GM18502 (cell line): ENCODE data around the gene IL15RA.

Experiments
- ATAC-seq: cut with Tn5 transposase; IDR thresholded peaks from one replicate; pipeline ENCODE4 v1.9.1; 2021; ENCODE audit warnings: mild to moderate bottlenecking; ENCODE audit not compliant: unreplicated experiment, poor library complexity

IL15RA gene, protein sequence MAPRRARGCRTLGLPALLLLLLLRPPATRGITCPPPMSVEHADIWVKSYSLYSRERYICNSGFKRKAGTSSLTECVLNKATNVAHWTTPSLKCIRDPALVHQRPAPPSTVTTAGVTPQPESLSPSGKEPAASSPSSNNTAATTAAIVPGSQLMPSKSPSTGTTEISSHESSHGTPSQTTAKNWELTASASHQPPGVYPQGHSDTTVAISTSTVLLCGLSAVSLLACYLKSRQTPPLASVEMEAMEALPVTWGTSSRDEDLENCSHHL

DNA sequence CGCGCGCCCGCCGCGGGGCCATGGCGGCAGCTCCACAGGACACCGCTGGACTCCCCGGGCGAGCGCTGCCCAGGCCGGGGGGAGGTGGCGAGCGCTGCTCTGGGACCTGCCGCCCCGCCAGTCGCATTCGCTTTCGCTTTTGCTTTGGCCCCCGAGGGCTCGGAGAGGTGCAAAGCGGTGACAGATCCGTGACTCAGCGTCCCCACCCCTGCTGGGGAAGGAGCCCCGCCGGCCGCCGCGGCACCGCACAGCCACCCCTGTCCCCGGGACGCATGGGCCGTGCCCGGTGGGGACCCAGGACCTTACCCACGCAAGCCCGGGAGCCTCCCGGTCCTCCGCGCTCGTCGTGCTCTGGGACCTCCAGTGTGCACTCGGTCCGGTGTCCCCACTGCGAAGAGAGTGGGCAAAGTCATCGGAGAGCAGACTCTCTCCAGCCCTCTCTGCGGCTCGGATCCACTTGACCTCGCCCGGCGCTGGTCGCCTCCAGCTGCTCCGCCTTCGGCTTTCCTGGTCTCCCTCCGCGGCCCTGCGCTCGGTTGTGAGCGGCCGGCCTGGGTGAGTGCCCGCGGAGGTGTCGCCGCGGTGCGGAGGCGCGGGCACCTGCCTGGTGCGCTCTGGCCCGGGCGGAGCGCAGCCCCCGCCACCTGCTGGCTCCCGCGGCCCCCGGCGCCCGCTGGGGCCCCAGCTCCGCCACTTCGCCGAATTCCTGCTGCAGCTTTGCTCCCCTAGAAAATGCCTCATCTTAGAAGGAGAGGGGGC lies at the start of gene IL15RA:
Gene IL15RA (minus strand): TSS at position 73 of the 759 bp plus-strand sequence. CDS start 51 bp downstream, at position 22.
- peak; percentile 66 for ATAC-seq

DNA sequence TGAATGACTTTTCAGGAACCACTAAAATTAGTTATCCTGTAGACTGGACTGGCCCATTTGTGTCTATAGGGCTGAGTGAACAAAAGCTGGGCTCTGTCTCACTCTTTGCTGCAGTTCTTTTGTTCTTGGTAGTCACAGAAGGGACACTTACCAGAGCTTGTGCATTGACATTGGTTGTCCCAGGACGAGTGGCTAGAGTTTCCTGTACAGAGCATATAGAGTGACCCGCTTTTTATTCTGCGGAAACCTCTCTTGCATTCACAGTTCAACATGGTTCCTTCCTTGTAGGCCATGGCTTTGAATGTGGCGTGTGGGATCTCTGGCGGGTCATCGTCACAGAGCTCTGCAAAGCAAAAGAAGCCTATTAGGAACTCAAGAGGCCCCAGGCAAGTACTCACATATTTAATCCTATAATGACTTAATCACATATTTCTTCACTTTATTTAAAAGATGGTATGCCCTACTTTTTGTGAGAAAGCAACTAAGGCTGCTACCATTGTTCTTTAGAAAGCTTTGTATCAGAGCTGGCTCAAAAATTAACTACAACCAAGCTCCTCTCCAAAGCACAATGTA lies 48.4 kb upstream of the IL15RA start:
- ATAC-seq, result no peak

DNA sequence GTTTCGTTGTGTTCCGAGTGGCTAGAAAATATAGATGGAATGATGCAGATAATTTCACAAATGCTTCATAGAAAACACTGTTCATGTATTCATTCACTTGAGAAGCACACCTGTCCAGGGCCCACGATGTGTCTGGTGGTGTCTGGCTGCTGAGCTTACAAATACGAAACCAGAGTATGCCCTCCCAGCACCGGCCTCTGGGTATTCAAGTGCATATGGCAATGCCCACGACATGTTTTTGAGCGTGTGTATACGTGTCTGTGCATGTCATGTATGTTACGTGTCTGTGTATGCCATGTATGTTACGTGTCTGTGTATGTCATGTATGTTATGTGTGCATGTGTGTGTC lies 47.0 kb upstream of the IL15RA start:
- ATAC-seq, result no peak

DNA sequence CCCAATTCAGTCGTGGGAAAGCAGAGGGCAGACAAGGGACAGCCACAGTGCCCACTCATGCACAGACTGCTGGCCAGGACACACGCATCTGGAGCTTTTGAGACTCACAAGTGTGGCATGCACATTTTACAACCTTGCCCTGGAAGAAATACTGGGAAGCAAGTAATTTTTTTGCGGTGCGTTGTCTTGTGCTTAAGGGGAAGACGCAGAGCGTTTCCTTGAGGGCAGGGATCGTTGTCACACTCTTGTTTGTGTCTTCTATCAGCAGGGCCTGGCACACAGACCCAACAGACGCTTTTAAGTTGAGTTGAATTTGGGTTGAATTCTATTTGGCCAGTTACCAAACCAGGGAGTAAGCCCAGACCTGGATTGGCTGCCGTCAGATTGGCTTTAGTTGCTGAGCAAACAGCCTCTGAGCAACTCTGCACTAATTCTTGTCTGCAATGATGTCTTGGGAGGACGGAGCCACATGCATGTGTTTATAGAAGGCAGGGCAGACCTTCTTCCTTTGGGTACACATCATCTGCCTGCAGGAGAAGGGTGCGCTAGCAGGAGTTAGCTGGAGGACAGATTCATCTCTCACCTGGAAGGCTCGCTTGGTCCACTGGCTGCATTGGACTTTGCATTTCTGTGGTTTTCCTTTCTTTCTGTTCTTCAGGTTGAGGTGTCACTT lies 46.5 kb upstream of the IL15RA start:
- no peak for ATAC-seq

DNA sequence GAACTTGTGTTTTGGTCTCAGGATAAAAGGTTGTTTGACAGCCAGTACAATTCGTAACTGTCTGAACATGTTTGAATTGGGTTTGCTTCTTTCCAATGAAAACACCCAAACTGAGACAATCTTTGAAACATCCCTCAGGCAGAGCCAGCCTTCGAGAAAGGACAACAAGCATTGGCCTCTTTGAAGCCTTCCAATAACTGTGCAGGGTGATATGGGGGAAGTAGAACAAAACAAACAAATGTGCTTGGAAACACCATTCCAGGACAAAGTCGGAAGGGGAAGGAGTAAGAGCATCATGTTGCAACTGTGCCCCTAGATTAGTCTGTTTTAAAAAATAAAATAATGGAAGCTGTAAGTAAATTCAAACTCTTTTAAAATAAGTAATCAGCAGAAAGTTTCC lies 45.3 kb upstream of the IL15RA start:
- no peak for ATAC-seq

DNA sequence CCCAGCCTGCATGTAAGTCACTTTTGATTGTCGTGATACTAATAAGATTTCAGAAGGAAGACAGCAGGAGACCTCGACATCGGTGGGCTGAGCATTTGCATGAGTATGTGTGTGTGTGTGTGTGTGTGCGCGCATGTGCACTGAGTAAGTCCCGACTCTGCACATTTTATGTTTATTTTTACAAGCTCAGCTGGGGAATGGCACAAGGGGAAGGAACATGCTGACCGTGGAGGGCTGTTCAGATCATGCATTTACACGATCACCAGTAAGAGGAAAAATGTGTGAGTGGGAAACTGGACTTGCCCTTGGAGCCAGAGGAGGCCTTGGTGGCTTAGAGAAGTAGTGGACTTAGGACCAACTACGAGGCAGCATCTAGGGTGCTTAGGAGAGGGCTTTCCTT lies 43.5 kb upstream of the IL15RA start:
- ATAC-seq, result no peak

DNA sequence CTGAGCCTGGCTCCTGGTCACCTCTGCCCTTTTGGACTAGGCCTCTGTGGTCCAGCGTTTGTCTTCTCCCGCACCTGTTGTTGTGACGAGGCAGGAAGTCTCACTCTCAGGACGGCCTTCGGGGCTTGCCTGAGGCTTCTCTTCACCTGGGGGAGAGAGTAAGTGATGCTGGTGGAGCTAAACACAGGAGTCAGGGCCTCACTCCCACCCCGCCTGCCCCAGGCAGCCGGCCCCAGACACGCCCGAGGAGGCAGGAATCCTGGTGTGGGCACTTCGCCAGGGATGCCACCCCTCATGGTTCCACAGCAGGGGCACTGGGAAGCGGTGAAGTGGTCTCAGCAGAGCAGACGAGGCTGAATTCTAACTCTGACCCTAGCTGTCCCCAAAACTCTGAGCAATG lies 42.5 kb upstream of the IL15RA start:
- ATAC-seq, result no peak

DNA sequence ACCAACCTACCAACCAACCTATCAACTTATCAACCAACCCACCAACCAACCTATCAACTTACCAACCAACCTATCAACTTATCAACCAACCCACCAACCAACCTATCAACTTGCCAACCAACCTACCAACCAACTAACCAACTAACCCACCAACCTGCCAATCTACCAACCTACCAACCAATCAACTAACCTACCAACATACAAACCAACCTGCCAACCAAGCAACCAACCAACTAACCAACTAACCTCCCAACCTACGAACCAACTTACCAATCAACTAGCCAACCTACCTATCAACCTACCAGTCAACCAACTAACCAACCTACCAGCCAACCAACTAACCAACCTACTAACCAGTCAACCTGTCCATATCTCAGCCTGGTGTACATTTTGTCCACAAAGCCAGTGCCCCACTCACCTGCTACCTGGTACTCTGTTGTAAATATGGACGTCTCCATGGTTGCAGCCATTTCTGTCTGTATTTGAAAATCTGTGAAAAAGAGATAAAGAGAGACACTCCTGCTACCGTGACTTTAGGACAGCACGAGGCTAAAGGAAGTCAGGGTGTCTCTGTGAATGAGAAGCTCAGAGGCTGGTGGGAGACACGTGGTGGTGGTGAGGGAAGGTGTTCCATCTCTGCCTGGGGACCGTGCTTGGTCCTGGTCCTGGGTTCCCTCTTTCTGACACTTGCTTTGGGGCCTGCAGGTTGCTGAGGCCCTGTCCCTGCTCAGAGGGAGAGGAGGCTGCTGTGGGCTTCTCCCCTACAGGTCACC lies 41.9 kb upstream of the IL15RA start:
- no peak for ATAC-seq

DNA sequence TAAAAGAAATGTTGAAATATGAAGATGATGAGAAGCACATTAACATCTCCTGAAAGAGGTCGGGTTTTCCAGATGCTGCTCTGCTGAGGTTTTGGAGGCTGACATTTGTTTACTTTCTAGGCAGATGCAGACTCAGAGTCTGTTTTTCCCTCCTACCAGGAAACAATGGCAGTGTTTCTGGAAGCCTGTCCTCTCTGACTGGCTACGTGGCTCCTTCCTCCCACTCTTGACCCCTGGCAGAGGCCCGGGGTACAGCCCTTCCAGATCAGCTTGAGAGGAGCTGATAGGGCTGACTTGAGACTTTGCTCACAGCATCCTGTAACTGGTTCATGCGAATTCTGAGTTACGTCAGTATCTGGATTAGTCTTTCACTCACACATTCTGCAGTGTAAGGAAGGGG lies 41.1 kb upstream of the IL15RA start:
- no peak for ATAC-seq

DNA sequence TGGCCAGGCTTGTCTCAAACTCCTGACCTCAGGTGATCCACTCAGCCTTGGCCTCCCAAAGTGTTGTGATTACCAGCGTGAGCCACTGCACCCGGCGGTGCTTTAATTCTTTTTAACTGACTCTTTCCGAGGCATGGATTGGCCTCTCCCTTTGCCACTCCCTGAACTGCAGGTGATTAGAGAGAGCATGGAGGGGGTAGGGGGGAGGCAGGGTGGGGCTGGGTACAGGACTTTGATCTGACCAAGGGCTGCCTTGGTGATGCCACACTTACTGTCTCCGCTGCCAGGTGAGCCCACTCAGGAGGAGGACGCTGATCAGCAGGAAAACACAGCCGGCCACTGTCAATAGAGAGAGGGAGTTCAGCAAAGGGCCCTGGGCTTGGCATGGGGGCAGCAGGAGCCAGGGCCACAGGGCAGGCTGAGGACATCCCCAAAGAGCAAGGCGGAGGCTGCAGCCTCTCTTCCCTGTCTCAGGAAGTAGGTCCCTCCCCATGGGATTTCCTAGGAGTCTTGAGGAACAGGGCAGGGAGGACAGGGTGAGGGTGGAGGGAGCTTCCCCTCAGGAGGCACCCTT lies 40.5 kb upstream of the IL15RA start:
- no peak for ATAC-seq

DNA sequence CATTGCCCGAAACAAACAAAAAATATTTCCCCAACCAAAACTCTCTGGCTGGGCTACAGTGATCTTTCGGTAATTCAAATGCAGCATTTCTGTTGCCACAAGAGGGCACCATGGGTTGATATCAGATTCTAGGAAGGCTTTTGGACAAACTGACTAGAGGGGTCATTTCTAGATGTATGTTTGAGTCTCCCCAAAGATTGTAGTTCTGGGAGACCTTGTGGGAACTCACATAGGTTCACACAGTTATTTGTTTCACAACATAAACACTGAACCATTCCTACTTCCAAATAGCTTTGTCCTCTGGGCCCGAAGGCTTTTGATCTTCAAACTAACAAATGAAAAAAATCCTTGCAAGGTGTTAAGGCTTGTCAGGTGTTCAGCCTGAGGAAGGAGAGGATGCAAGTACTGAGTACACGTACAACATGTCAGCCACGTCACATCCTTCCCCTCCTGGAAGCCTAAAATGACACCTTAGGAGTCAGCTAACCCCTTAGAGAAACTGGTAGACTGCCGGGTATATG lies 37.0 kb upstream of the IL15RA start:
- ATAC-seq, result no peak

DNA sequence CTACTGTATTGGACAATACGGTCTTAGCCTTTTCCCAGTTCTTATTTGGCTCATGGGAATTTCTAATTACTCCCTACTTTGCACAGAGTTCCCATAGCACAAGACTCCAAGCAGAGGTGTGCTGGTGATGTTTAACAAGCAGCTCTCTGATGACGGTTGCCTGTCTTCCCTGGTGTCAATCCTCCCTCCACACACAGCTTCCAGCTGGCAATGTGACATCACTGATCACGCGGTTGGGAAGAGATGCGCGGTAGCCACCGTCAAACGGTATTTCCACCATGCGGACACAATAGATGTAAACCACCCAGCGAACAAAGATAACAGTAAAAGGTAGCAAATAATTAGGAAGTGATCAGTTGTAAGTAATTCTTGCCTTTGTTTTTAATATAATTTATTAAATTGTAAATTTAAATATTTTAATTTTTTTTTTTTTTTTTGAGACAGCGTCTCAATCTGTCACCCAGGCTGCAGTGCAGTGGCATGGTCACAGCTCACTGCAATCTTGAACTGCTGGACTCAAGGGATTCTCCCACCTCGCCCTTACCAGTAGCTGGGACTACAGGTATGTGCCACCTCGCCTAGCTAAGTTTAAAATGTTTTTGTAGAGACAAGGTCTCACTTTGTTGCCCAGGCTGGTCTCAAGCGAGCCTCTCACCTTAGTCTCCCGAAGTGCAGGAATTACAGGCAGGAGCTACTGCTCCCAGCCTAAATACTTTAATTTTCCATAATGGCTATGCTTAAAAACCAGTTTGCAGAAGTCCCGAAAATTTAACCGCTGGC lies 36.3 kb upstream of the IL15RA start:
- ATAC-seq, result no peak

DNA sequence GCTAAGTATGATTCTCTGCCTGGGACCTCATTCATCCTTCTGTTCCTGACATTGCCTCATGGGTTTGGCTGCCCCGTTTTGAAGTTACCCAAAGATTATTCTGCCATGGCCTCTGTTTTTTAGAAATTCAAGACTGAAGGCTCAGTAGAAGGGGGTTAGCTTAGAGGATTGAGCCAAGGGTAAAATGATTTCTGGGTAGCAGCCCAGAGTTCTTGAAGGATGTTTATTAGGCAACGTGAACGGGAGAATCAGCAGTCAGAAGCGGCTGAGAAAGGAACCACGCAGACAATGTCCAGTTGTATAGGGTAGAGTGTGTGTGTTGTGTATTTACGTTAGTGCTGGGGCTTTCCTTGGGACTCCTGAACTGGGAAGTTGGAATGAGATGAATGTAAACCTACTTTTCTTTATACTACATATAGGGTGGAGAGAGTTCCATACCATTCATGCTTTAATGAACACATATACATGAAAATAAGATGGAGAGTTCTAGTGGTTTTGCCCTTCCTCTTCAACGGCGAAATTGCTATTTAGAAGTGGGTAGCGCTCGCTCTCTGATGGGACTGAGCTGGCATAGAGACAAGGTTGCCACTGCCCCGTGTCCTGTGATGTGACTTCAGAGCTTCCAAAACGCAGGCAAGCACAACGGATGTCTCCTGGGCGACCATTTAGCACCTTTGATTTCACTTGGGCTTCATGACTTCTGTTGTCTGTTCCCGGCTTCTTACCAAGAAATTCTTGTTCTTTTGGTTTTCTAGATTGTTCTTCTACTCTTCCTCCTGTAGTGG lies 35.0 kb upstream of the IL15RA start:
- no peak for ATAC-seq

DNA sequence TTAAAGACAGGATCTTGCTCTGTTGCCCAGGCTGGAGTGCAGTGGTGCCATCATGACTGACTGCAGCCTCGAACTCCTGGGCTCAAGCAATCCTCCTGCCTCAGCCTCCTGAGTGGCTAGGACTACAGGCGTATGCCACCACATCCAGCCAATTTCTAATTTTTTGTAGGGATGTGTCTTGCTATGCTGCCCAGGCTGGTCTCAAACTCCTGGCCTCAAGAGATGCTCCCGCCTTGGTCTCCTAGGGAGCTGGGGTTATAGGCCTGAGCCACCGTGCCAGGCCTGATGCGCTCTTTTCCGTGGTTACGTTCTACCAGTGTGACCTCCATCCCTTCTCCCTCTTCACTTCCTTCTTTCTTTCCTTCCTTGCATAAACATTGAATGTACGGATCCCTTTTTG lies 34.2 kb upstream of the IL15RA start:
- ATAC-seq, result no peak

DNA sequence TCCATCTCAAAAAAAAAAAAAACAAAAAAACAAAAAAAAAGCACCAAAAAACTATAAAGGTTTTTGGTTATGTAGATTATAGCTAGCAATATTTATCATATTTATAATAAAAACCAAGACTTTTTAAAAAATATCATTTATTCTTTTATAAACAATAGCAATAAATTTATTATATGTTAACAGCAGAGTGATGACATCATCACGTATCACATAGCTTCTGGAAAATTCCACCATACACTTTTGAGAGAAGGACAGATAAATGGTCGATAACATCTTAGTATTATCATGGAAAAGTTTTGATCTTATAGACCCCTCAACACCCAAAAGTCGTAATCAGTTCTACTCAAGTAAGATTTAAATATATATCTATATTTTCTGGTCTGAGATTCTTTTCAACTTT lies 33.2 kb upstream of the IL15RA start:
- no peak for ATAC-seq

DNA sequence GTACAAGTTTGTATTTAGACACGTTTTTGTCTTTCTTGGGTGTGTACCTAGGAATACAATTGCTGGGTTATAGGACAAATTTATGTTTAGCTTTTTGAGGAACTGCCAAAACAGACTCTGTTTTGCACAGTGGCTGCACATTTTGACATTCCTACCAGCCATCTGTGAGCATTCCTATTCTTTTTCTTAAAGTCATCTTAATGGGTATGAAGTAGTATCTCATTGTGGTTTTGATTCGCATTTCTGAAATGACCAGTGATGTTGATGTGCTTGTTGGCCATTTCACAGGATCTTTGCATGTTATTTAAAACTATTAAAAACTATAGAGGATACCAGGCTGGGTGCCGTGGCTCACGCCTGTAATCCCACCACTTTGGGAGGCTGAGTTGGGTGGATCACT lies 32.6 kb upstream of the IL15RA start:
- no peak for ATAC-seq

DNA sequence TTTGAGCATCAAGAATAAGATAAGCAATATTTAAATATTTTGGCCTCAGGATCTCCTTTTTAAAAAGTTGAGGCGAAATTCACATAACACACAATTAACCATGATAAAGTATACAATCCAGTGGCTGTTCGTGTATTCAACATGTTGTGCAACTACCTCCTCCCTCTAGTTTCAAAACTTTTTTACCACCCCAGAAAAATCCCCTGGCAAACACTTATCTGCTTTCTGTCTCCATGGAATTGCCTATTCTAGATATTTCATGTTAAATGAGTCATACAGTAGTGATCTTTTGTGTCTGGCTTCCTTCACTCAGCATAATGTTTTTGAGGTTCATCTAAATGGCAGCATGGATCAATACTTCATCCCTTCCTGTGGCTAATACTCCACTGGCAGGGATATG lies 31.8 kb upstream of the IL15RA start:
- ATAC-seq, result no peak

DNA sequence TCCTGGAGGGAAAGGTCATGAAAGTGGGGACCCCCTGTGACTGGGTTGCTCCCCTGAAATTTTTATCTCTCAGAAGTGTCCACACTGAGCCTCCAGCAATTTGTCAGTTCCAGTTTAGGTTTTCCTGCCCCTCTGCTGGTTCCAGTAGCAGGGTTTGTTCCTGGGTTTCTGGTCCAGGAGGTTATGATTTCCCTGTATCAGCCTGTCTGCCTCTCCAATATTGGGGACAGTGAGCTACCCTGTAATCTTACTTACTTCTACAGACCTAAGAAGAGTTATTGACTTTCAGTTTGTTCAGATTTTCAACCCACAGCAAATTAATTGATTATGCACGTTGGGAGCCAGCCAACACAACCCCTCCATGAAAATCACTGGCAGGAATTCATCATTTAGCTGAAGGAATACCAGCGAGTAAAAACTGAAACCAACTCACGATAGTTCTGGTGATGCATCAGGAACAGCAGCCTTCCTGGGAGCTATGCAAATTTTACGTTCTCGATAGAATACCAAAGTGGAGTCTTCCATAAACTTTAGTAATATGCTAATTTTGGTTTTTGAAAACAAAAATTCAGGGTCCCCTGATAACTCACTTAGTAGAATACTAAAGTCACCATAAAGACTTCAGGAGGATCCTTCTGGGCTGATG lies 31.3 kb upstream of the IL15RA start:
- ATAC-seq, result no peak
